H9 (cell line): ENCODE data around the gene MUL1. TPM values are rescaled to one million over a fixed set of nuclear protein-coding genes. Genes with fewer than 3 reads are reported as not detected.

Source experiments
- DNase-seq: peaks from one replicate; pipeline ENCODE4 v3.0.0-alpha.2; 2017
- H2AFZ ChIP-seq: one replicate; pipeline ENCODE4 v1.6.1; 2013; ENCODE audit warnings: mild to moderate bottlenecking, low read length, control low read depth, moderate library complexity
- H2AK5ac ChIP-seq: 2 replicates; pipeline ENCODE4 v1.6.1; 2013; ENCODE audit warnings: low read length, control low read depth, mixed read lengths; ENCODE audit not compliant: insufficient read length
- H2BK120ac ChIP-seq: one replicate; pipeline ENCODE4 v1.6.1; 2013; ENCODE audit warnings: low read depth, mild to moderate bottlenecking, low read length, control low read depth, inconsistent platforms; ENCODE audit not compliant: poor library complexity, severe bottlenecking
- H2BK12ac ChIP-seq: 2 replicates; pipeline ENCODE4 v1.6.1; 2013; ENCODE audit warnings: low read length, control low read depth, mixed read lengths, low read depth; ENCODE audit not compliant: insufficient read length
- H2BK15ac ChIP-seq: 2 replicates; pipeline ENCODE4 v1.6.1; 2013; ENCODE audit warnings: low read depth, low read length, control low read depth
- H2BK20ac ChIP-seq: one replicate; pipeline ENCODE4 v1.6.1; 2013; ENCODE audit warnings: low read depth, mild to moderate bottlenecking, low read length, control low read depth, inconsistent platforms; ENCODE audit not compliant: poor library complexity, severe bottlenecking
- H2BK5ac ChIP-seq: 2 replicates; pipeline ENCODE4 v1.6.1; 2013; ENCODE audit warnings: low read length, control low read depth, mixed read lengths; ENCODE audit not compliant: insufficient read length
- H3K14ac ChIP-seq: 2 replicates; pipeline ENCODE4 v1.6.1; 2013; ENCODE audit warnings: low read length, control low read depth; ENCODE audit not compliant: insufficient read depth
- H3K18ac ChIP-seq: 2 replicates; pipeline ENCODE4 v1.6.1; 2013; ENCODE audit warnings: low read depth, mild to moderate bottlenecking, mixed read lengths, low read length, control low read depth; ENCODE audit not compliant: insufficient read length
- H3K23ac ChIP-seq: 2 replicates; pipeline ENCODE4 v1.6.1; 2013; ENCODE audit warnings: low read length, control low read depth, mixed read lengths, low read depth; ENCODE audit not compliant: insufficient read length
- H3K23me2 ChIP-seq: 2 replicates; pipeline ENCODE4 v1.6.1; 2013; ENCODE audit warnings: low read depth, mild to moderate bottlenecking, mixed read lengths, low read length, control low read depth; ENCODE audit not compliant: insufficient read length, poor library complexity, severe bottlenecking
- H3K27ac ChIP-seq: 2 replicates; pipeline ENCODE4 v1.5.1; 2013; ENCODE audit warnings: low read length, control low read depth, mixed read lengths, low read depth; ENCODE audit not compliant: insufficient read length
- H3K27me3 ChIP-seq: 2 replicates; pipeline ENCODE4 v1.6.1; 2013; ENCODE audit warnings: low read length, control low read depth, inconsistent platforms; ENCODE audit not compliant: insufficient read depth
- H3K4ac ChIP-seq: 2 replicates; pipeline ENCODE4 v1.6.1; 2013; ENCODE audit warnings: low read depth, mild to moderate bottlenecking, control low read depth, inconsistent platforms, low read length, moderate library complexity
- H3K4me1 ChIP-seq: 2 replicates; pipeline ENCODE4 v1.6.1; 2013; ENCODE audit warnings: low read length, control low read depth, inconsistent platforms; ENCODE audit not compliant: insufficient read depth
- H3K4me2 ChIP-seq: 2 replicates; pipeline ENCODE4 v1.6.1; 2013; ENCODE audit warnings: low read length, control low read depth, mixed read lengths; ENCODE audit not compliant: insufficient read length, insufficient read depth
- H3K56ac ChIP-seq: 2 replicates; pipeline ENCODE4 v1.6.1; 2013; ENCODE audit warnings: low read depth, mild to moderate bottlenecking, mixed read lengths, low read length, control low read depth; ENCODE audit not compliant: insufficient read length
- H3K79me1 ChIP-seq: 2 replicates; pipeline ENCODE4 v1.6.1; 2013; ENCODE audit warnings: low read depth, mild to moderate bottlenecking, moderate library complexity, low read length, control low read depth, inconsistent platforms; ENCODE audit not compliant: insufficient read depth, poor library complexity, severe bottlenecking
- H3K79me2 ChIP-seq: 2 replicates; pipeline ENCODE4 v1.6.1; 2013; ENCODE audit warnings: low read length, control low read depth, inconsistent platforms; ENCODE audit not compliant: insufficient read depth
- H3K9ac ChIP-seq: 2 replicates; pipeline ENCODE4 v1.6.1; 2013; ENCODE audit warnings: low read length, control low read depth, mixed read lengths; ENCODE audit not compliant: insufficient read length; ENCODE audit errors: extremely low read depth
- H3K9me3 ChIP-seq: one replicate; pipeline ENCODE4 v1.6.1; 2013; ENCODE audit warnings: low read depth, low read length, inconsistent platforms; ENCODE audit not compliant: control insufficient read depth
- H3T11ph ChIP-seq: one replicate; pipeline ENCODE4 v1.6.1; 2013; ENCODE audit warnings: mild to moderate bottlenecking, low read length, control low read depth, inconsistent platforms
- H4K20me1 ChIP-seq: one replicate; pipeline ENCODE4 v1.6.1; 2013; ENCODE audit not compliant: control insufficient read depth, insufficient read length, insufficient read depth
- H4K5ac ChIP-seq: 2 replicates; pipeline ENCODE4 v1.6.1; 2013; ENCODE audit warnings: low read depth, mild to moderate bottlenecking, mixed read lengths, low read length, control low read depth; ENCODE audit not compliant: insufficient read length
- H4K8ac ChIP-seq: replicated peaks from 2 replicates; pipeline ENCODE4 v1.6.1; 2013; ENCODE audit warnings: low read length, control low read depth, mixed read lengths, low read depth; ENCODE audit not compliant: insufficient read length
- H4K91ac ChIP-seq: 2 replicates; pipeline ENCODE4 v1.6.1; 2013; ENCODE audit warnings: low read depth, mild to moderate bottlenecking, moderate library complexity, mixed read lengths, low read length, control low read depth; ENCODE audit not compliant: insufficient read length
- H3K27ac Mint-ChIP-seq, 3 experiments: 2 replicates in 2 of 3; 3 replicates in 1 of 3; pipeline ENCODE4 v1.8.0; 2020 to 2021; ENCODE audit warnings: mixed read lengths in 3 of 3, mild to moderate bottlenecking in 1 of 3, moderate library complexity in 1 of 3
- H3K27me3 Mint-ChIP-seq: 2 replicates; pipeline ENCODE4 v1.8.0; 2021; ENCODE audit warnings: low read depth, mild to moderate bottlenecking, moderate library complexity, mixed read lengths
- H3K36me3 Mint-ChIP-seq, 3 experiments: 2 replicates in 2 of 3; 3 replicates in 1 of 3; pipeline ENCODE4 v1.8.0; 2020 to 2021; ENCODE audit warnings: low read depth in 3 of 3, mixed read lengths in 3 of 3; ENCODE audit not compliant: insufficient read depth in 1 of 3
- H3K4me1 Mint-ChIP-seq, 2 experiments: 2 replicates each; pipeline ENCODE4 v1.8.0; 2020; ENCODE audit warnings: mixed read lengths in 2 of 2
- H3K4me3 Mint-ChIP-seq, 2 experiments: 2 replicates in 1 of 2; 3 replicates in 1 of 2; pipeline ENCODE4 v1.8.0; 2020 to 2021; ENCODE audit warnings: mild to moderate bottlenecking in 2 of 2, mixed read lengths in 2 of 2, moderate library complexity in 1 of 2
- H3K9me3 Mint-ChIP-seq, 2 experiments: 2 replicates in 1 of 2; 3 replicates in 1 of 2; pipeline ENCODE4 v1.8.0; 2020; ENCODE audit warnings: mild to moderate bottlenecking in 2 of 2, mixed read lengths in 2 of 2, moderate library complexity in 1 of 2
- WGBS: extraction: QIAGEN DNeasy Blood & Tissue Kit; methylation state at CpG from one replicate; pipeline ENCODE4 v1.1.7; 2013; ENCODE audit warnings: missing lambda C conversion rate, low lambda C conversion rate, mixed read lengths; ENCODE audit not compliant: insufficient read length; ENCODE audit errors: extremely low coverage; 5-methylcytosine and 5-hydroxymethylcytosine counted together
- total RNA-seq: library from RNA; stranded (reverse); gene quantifications from 2 replicates; pipeline ENCODE4 v1.2.1, GENCODE V29; 2021
- TF ChIP-seq, protein P1 (sequence below): fragments of 200-600 bp; sonication (generic); conservative IDR thresholded peaks from 3 replicates; pipeline ENCODE4 v1.8.0; 2021; ENCODE audit warnings: antibody characterized with exemption, mild to moderate bottlenecking

MUL1 gene
- total RNA-seq, 1 experiment from 2014 or later, result 27.1 TPM

DNA sequence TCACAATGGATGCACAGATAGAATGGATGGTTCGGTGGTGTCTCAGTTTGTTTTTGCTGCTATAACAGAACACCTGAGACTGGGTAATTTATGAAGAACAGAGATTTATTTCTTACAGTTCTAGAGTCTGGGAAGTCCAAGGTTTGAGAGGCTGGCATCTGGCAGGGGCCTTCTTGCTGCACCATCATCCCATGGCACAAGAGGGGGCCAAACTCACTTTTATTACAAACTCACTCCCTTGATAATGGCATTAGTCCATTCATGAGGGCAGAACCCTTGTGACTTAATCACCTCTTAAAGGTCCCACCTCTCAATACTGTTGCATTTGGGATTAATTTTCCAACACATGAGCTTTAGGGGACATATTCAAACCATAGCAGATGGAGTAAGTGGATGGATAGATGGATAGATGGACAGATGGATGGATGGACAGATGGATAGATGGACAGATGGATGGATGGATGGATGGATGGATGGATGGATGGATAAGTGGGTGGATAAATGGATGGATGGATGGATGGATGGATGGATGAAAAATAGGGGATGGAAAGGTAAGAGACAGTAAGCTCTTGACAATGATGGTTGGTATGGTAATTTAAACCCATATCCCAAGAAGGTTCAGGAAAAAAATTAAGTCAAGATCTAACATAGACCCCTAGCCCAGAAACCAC, 38.4 kb downstream of the MUL1 start:
- H2AK5ac ChIP-seq, result no peak overlapping the region
- no peaks in the 10 kb centered on the region for H3K27me3 ChIP-seq
- no peaks in the 10 kb centered on the region for H4K20me1 ChIP-seq
- no peak overlapping the region for H3K27ac ChIP-seq
- H3K4me1 Mint-ChIP-seq, result peaks cover 7 to 9% of the 10 kb centered on the region in 2 experiments
- H3K4me1 ChIP-seq, result no peaks in the 10 kb centered on the region
- no peak overlapping the region for H3K14ac ChIP-seq
- no peak overlapping the region for H2BK5ac ChIP-seq
- no peak overlapping the region for H2BK20ac ChIP-seq
- no peaks in the 10 kb centered on the region for H3K9me3 ChIP-seq
- TF ChIP-seq, protein P1, sequence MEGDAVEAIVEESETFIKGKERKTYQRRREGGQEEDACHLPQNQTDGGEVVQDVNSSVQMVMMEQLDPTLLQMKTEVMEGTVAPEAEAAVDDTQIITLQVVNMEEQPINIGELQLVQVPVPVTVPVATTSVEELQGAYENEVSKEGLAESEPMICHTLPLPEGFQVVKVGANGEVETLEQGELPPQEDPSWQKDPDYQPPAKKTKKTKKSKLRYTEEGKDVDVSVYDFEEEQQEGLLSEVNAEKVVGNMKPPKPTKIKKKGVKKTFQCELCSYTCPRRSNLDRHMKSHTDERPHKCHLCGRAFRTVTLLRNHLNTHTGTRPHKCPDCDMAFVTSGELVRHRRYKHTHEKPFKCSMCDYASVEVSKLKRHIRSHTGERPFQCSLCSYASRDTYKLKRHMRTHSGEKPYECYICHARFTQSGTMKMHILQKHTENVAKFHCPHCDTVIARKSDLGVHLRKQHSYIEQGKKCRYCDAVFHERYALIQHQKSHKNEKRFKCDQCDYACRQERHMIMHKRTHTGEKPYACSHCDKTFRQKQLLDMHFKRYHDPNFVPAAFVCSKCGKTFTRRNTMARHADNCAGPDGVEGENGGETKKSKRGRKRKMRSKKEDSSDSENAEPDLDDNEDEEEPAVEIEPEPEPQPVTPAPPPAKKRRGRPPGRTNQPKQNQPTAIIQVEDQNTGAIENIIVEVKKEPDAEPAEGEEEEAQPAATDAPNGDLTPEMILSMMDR, result no peak; the same call in 2 of the 3 replicates
- WGBS, result no CpG with 5 or more reads among the region's 1 CpG
- H3K23me2 ChIP-seq, result no peaks in the 10 kb centered on the region
- DNase-seq, result no peak
- no peak overlapping the region for H2BK120ac ChIP-seq
- no peak overlapping the region for H4K5ac ChIP-seq
- H4K8ac ChIP-seq, result no peak overlapping the region
- H3K27ac Mint-ChIP-seq, result no peak overlapping the region
- no peak overlapping the region for H3K4ac ChIP-seq
- H3K4me3 Mint-ChIP-seq, result no peak overlapping the region
- H3K4me2 ChIP-seq, result no peak overlapping the region
- no peak overlapping the region for H3K9ac ChIP-seq
- H4K91ac ChIP-seq, result no peak overlapping the region
- peaks cover 37% of the 10 kb centered on the region for H3K27me3 Mint-ChIP-seq
- no peak overlapping the region for H2AFZ ChIP-seq
- no peak overlapping the region for H3T11ph ChIP-seq
- no peaks in the 10 kb centered on the region for H3K79me2 ChIP-seq
- H3K36me3 Mint-ChIP-seq, result no peaks in the 10 kb centered on the region
- H2BK15ac ChIP-seq, result no peak overlapping the region
- no peaks in the 10 kb centered on the region for H3K79me1 ChIP-seq
- no peak overlapping the region for H3K23ac ChIP-seq
- H3K56ac ChIP-seq, result no peak overlapping the region
- H2BK12ac ChIP-seq, result no peak overlapping the region
- H3K9me3 Mint-ChIP-seq, result no peaks in the 10 kb centered on the region; a peak in 1 of 5 replicates
- no peak overlapping the region for H3K18ac ChIP-seq
